ENCODE data around the gene ZNF728.
"Not testable (repeated sequence)": the region's sequence is repeated elsewhere in the genome, so short reads cannot be mapped to it uniquely, and the experiment has no call there.

ZNF728 gene

GRCh38 chr19:23002690-23003422, at the start of gene ZNF728:
Gene ZNF728 (minus strand): TSS chr19:23003176. CDS start chr19:23003030, 146 bp downstream.
- peak; percentile 19 for DNase-seq (ENCODE audit: low read depth)

DNA sequence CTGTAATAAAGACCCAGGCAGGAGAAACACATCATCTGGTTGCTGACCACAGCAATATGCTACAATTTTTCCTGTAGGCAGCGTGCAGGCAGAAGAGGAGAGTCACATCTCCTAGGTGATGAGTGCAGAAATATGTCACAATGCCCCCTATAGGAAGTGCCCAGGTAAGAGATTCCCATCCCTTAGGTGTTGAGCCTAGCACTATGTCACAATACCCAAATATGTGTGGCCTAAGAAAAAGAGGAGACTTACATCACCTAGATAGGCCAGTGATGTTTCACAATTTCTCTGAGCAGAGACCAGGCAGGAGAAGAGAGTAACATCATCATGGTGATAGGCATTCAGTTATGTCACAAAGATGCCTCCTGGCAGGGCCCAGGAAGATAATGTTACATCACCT, 49.4 kb upstream of the ZNF728 start:
- DNase-seq (ENCODE audit: low read depth) = no peak

- DNase-seq (ENCODE audit: low read depth) = no peak
Measured at GRCh38 chr19:23049256-23049655, 46.3 kb upstream of the ZNF728 start.

DNA sequence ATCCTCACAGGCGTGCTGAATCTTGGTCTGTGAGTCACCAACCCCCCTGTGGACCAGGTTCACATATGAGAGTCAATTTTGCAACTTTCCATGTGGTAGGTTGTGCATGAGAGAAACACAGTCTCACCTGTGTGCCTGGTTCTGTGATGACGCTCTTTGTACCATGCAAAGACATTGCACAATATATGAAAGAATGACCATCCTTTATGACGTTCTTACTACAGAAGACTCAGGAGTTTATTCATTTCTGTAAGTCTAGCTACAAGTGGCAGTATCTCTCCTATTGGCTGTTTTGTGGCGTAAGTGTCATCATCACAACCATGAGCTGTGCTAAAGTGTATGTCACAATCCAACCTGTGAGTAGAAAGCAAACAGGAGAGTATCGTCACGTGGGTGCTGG, 43.8 kb upstream of the ZNF728 start:
- DNase-seq (ENCODE audit: low read depth) = no peak

- DNase-seq (ENCODE audit: low read depth) = no peak
Measured at GRCh38 chr19:23033721-23034120, 30.7 kb upstream of the ZNF728 start.

DNA sequence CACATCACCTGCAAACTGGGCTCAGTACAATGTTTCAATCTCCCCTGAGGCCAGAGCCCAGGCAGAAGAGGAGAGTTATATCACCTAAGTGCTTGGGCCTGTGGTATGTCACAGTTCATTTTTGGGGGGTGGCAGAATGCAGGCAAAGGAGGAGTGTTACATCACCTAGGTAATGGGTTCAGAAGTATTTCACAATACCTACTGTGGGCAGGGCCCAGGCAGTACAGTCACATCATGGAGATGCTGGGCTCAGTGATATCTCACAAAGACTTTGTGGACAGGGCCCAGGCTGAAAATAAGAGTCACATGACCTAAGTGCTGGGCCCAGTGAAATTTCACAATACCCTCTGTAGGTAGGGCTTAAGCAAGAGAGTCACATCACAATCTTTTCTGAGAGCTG, 12.7 kb upstream of the ZNF728 start:
- no peak for DNase-seq (ENCODE audit: low read depth)

DNA sequence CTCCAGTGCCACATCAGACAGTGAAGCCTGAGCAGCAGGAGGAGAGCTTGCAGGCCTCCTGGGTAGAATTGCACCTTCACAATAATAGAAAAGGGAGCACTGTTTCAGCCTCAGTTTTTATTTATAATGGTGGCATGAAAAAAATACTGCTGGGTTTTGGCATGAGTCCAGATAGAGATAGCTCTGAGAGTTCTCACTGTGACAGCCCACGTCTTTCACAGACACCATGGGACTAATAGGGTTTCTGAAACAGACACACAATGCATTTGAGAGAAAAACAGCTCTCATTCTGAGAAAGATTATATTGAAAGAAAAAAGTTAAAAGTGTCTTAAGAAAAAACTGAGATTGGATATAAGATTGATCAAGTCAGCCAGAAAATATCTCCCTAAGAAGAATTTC, 8.0 kb downstream of the ZNF728 start:
- not testable (repeated sequence) for DNase-seq (ENCODE audit: low read depth)

DNA sequence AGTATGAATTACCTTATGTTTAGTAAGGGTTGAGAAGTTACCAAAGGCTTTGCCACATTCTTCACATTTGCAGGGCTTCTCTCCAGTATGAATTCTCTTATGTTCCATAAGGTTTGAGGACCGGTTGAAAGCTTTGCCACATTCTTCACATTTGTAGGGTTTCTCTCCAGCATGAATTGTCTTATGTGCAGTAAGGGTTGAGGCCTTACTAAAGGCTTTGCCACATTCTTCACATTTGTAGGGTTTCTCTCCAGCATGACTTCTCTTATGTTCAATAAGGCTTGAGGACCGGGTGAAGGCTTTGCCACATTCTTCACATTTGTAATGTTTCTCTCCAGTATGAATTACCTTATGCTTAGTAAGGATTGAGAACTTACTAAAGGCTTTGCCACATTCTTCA, 26.7 kb downstream of the ZNF728 start:
- no peak for DNase-seq (ENCODE audit: low read depth)

- not testable (repeated sequence) for DNase-seq (ENCODE audit: low read depth)
Measured at GRCh38 chr19:22975546-22976136, 27.3 kb downstream of the ZNF728 start.

DNA sequence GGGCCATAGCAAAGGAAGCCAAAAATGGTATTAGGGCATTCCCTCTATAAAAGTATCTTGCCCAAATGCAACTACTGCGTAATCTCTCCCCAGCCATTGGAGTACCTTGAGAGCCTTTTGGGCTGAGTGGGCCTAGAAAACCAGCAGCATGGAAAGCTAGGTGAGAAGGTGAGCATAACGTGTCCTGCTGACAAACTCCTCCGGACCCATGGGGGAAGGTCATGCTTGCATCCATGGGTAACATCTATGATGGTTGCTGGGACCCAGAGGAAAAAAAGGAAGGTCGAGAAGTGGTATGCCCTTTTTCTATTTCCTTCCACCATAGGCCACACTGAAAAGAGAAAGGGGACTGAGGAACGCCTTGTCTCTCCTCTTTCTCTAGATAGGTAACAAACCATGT, 57.4 kb downstream of the ZNF728 start:
- DNase-seq (ENCODE audit: low read depth) = peak; percentile 32

DNA sequence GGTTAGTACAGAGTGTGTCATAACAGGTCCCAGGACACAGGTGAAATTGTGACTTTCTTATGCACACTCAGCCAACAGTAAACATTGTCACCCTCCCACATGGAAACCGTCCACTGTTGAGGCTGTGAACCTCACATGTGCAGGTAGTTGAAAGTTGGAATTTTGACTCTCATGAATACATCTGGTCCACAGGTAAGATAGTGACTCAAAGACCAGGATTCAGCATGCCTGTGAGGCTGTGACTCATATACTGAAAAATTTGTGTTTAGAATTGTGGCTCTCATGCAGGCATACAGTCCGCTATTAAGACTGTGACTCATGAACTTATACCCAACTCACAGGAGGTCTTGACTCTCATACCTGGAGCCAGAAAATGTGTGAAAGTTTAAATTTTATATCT, 67.8 kb downstream of the ZNF728 start:
- no peak for DNase-seq (ENCODE audit: low read depth)

GRCh38 chr19:22927576-22927975, 75.4 kb downstream of the ZNF728 start:
- DNase-seq (ENCODE audit: low read depth) = not testable (repeated sequence)

DNA sequence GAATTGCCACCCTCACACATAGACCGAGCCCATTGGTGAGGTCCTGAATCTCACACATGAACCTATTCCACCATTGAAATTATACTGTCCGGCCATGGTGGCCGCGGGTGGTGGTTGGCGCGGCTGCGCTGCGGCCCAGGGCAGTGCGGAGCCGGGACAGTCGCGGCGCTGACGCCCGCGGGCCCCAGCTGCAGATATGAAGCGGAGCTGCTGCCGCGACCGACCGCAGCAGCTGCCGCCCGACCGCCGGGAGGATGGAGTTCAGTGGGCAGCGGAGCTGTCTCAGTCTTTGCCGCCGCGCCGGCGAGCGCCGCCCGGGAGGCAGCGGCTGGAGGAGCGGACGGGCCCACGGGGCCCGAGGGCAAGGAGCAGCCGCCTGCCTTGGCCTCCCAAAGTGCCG, 77.8 kb downstream of the ZNF728 start:
- DNase-seq (ENCODE audit: low read depth) = not testable (repeated sequence)

Data from iris pigment epithelial cell (primary cell).